Epidermal melanocyte (primary cell): ENCODE measurements around the gene AIFM1.
"Not testable (repeated sequence)": the region's sequence is repeated elsewhere in the genome, so short reads cannot be mapped to it uniquely, and the experiment has no call there.

ENCODE experiments used
- DNase-seq: peaks from one replicate; pipeline ENCODE4 v3.0.0; 2011; ENCODE audit warnings: low spot score; ENCODE audit not compliant: insufficient read length

The AIFM1 gene

GRCh38 chrX:130119312-130119898, 46.2 kb downstream of the AIFM1 start:
- no peak for DNase-seq

DNA sequence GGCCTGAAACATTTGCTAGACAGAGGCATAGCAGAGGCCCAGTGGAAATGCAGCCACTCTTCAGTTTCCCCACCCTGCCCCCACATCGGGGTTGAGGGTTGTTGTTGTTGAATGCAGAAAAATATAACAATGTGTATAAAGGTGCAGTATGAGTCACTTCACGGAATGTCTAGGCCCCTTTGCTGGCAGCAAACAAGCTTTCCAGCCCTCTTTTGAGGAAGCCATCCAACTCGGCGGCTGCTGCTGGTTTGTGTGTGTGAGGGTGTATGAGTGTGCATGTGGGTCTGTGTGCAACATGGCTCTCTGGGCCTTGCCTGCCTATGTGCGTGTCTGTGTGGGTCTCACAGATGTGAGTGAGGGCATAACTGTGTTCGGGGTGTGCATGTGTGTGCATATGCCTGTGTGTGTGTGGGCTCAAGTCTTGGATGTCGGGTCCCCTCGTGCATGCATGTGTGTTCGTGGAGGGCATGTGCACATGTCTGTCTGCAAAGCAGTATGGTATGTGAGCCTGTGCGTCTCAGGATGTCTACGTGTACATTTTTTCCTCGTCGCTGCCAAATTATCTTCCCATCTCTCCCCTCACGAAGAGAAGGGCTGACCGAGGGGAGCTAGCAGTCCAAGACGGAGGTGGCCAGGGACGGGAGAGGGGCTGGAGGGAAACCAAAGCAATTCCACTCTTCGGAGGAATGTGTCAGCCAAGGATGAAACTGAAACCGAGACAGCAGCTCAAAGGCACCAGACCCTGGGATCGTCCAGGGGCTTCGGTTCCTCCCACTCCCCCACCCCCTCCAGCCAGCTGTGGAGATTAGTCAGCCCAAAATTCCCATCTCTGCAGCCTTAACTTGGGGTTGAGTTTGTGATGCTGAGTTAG, 47.0 kb downstream of the AIFM1 start:
- DNase-seq = no peak

GRCh38 chrX:130117166-130117565, 48.5 kb downstream of the AIFM1 start:
- DNase-seq = no peak

DNA sequence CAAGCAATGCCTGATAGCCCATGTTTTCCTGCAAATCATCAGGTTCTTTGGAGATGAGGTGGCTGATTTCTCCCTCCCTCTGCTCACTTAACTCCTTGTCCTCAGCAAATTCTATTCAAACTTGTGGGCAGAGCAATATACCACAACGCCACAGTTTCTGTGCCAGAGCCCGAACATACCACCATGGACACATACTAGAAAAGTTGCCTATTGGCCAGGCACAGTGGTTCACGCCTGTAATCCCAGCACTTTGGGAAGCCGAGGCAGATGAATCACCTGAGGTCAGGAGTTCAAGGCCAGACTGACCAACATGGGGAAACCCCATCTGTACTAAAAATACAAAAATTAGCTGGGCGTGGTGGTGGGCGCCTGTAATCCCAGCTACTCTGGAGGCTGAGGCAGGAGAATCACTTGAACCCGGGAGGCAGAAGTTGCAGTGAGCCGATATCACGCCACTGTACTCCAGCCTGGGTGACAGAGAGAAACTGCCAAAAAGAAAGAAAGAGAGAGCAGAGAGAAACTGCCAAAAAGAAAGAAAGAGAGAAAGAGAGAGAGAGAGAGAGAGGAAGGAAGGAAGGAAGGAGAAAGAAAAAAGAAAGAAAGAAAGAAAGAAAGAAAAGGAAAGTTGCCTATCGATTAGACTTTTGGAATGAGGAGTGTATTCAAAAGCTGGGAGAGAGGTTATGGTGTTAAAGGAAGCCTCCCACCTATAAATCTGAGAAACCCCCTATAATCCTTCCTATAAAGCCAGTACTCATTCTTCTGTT, 50.3 kb downstream of the AIFM1 start:
- not testable (repeated sequence) for DNase-seq

DNA sequence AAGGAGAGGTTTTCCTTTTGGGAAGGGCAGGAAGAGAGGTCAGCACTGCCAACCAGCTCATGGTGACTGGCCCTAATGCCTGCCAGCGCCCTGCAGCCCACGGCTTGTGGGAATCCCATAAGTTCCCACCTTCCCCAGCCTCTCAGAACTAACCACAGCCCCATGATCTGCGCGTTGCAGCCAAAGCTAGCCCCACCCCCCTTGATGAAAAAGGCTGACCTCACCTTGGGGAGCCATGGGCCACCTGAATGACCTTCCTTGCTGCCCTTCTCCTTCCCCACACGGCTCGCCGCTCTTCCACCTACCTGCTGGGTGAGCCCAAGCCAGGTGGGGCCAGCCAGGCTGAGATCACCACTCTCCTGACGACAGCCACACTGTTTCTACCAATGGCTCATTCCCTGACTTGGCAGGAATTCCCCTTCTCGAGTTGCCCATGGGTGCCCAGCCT, 51.5 kb downstream of the AIFM1 start:
- DNase-seq = no peak

GRCh38 chrX:130111220-130112154, 54.2 kb downstream of the AIFM1 start:
- DNase-seq = no peak

- DNase-seq = no peak
These were observed 55.0 kb downstream of the AIFM1 start, which contains the start of gene ELF4 for GRCh38 chrX:130110379-130111219. ELF4 (minus strand) TSS chrX:130110497; CDS start chrX:130081330, 29,167 bp downstream.

GRCh38 chrX:130109429-130110378, 55.9 kb downstream of the AIFM1 start:
- DNase-seq = no peak

DNA sequence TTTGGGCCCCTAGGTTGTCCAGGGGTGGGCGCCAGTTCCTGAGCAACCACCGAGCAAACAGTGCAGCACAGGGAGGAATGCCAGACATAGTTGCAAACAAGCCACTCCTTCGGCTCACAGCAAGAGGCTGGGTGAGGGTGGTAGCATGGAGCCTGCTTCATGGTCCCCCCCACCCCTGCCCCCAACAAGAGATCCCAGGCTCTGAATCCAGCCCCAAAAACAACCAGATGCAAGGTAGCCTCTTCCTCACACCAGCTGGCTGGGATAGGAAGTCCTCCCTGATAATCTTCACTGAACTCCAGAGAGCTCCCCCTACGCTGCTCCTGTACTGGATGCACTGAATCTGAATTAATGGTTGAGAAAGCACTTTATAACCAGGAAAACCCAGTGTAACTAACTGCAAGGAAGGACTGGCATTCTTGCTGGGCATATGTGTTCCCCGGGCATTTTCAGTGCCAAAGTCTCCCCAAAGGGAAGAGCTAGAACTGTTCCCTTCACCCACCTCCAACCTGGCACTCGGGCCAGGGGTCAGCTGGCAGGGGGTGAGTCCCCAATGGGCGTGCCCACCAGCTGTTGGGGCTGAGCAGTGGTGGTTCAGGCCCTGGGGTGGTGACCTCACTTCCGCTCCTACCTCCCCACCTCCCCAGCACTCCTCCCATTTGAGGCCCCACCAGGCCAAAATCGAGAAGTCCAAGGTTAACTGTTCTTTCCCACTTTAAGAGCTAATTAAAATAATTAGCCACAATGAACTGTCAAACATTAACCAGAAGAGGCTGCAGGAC, 56.8 kb downstream of the AIFM1 start:
- no peak for DNase-seq

DNA sequence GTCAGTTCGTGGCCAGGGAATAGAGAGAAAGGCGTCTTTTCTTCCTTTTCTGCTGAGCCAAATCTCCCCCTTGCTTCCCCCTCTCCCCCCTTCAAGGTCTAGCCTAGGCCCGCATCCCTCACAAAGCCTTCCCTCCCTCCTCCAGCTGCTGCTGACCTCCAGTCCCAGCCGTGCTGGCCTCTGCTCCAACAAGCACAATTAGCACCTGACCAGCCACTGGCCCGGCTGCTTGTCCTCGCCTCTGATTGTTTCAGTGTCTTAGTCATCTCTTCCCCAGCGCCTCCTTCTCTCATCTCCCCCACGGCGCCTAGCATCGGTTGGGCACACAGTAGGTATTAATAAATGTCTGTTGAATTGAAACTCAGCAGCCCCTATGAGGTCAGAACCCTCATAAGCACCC, 59.6 kb downstream of the AIFM1 start:
- DNase-seq = no peak

- DNase-seq = no peak
These were observed 60.4 kb downstream of the AIFM1 start for GRCh38 chrX:130105244-130105643.

DNA sequence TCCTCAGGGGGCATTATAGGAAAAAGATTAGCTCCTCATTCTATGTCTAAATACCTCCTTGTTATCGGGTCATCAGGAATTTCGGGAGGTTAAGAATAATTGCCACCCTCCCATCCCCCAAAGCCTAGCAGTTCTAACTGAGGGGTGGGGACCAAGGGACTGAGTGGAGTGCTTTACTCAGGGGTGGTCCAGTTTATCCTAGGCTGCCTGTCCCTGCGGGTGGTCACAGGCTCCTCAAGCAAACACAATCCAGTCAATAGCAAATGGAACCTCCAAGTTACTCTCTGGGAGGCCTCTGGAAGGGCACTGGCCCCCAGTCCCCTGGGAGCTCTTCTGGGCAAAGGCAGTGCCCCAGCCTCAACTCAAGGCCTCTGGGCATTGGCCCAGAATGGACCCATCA, 62.0 kb downstream of the AIFM1 start:
- no peak for DNase-seq

GRCh38 chrX:130100180-130100579, 65.5 kb downstream of the AIFM1 start:
- DNase-seq = no peak

DNA sequence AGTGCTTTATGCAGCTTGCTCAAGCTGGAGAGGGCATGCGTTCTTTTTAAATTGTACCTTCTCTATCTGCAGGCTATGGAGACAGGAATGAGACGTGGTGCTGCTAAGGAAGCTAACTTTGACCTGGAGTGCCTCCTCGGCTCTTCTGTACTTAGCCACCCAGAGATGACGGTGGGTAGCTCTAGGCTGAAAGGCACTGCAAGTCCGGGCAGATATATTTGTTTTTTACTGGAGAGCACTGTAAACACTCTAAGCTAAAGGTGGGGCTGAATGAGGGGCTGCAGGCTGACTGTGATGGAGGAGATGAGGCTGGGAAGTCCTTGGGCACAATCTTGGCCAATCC, 67.5 kb downstream of the AIFM1 start:
- DNase-seq = no peak

DNA sequence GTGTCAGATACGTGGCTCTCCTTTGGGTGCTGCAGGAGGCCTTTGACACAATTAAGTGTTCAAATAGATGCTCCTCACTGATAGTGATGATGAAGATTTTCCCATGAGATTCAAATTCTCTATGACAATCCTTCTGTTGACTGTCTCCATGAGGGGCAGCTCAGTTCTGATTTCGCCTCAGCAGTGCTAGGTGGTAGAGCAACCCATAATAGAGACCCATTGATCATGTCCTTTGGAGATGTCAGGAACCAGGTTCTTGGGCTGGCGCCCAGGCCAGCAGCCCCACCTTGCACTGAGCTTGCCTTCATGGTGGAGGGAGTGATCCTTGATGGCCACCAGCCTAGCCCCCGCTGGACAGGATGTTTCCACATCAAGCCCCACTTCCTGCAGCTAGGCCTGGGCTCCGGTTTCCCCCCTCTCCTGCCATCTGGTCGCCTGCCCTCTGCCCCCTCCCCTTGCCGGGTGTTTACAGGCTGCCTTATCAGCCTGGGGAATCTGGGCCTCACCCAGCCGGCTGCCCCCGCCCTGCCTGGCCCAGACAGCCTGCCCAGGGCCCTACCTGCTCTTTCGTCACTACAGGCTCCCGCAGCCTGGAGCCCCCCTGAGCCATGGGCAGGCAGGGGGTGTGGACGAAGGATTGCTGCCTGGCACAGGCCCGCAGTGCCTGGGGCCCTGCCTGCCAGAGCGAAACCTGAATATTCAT, 68.0 kb downstream of the AIFM1 start:
- DNase-seq = no peak

DNA sequence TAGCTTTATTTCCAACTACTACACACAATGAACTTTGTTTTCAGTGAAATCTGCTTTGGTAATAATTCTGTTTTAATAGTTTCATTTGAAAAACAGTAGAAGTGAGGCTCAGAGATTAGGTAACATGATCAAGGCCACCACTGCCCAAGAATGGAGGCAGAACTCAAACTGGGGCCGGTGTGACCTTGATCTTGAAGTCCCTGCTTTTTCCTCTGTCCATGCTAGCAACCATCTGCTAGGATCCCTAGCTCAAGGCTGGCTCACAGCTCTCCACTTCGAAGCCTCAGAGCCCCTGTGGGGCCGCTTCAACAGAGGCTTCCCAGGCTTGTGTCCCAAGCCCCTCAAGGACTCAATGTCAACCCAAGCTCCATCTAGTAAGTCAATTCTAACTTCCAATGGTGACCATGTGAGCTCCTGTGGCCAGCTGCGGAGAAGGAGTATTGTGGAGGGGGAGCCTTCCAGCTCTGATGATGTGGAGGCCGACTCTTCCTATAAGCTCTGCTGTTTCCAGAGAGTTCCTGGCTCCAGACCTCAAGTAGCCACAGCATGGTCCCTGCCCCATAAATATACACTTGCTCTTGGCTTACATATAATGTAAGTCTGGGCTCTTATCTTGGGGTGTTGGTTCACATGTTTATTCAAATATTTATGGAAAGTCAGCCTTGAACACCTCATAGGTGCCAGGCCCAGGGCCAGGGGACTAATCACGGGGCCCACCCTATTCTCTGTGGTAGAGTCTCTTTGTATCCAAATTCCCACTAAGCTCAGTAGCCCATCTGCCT, 70.2 kb downstream of the AIFM1 start:
- no peak for DNase-seq

GRCh38 chrX:130094696-130095095, 70.9 kb downstream of the AIFM1 start:
- DNase-seq = no peak
